HCT116 (cell line): ENCODE results near the gene CGNL1. TPM values are rescaled to one million over a fixed set of nuclear protein-coding genes. Genes with fewer than 3 reads are reported as not detected.

ENCODE experiments used
- ATAC-seq: fragments of 200-7000 bp; cut with Tn5 transposase; 2 replicates; pipeline ENCODE4 v1.9.1; 2020; ENCODE audit warnings: mild to moderate bottlenecking, moderate library complexity
- BruUV-seq: library from RNA; stranded (reverse); fragments of 400-500 nt; replicated peaks from 2 replicates; lab custom pipeline; 2021; lab: Mats Ljungman, UMichigan
- CTCF ChIA-PET: fragments of 300-600 bp; sonication (Branson Sonifier 250); formaldehyde crosslinking; loops from one replicate; lab custom pipeline; 2021; ENCODE audit warnings: antibody characterized with exemption; lab: Charles Lee
- POLR2A ChIA-PET: fragments of 300-600, 350-600 bp; sonication (Branson Sonifier 250); formaldehyde crosslinking; loops from one replicate; lab custom pipeline; 2021; ENCODE audit warnings: antibody characterized with exemption; lab: Charles Lee
- RAD21 ChIA-PET, 2 experiments: fragments of 300-600 bp; sonication (Branson Sonifier 250); formaldehyde crosslinking; loops; one replicate each; lab custom pipeline; 2023; ENCODE audit warnings: low total read pairs in 2 of 2; ENCODE audit not compliant: uncharacterized antibody in 2 of 2, unreplicated experiment in 2 of 2, low non-redundant PET in 1 of 2; lab: Charles Lee
- DNase-seq: peaks from one replicate; pipeline ENCODE4 v3.0.0-alpha.2; 2010; ENCODE audit warnings: low read depth, low spot score
- H2AFZ ChIP-seq: fragments of 200-600 bp; shearing (Covaris generic), sonication (generic); 2 replicates; pipeline ENCODE4 v1.6.1; 2017; ENCODE audit warnings: low read depth, mixed run types, mixed read lengths, antibody characterized with exemption, low read length; ENCODE audit not compliant: poor library complexity, severe bottlenecking
- H3K27ac ChIP-seq: 2 replicates; pipeline ENCODE4 v1.5.1; 2012; ENCODE audit warnings: low read depth, low read length
- H3K27me3 ChIP-seq: fragments of 200-600 bp; sonication (generic); 2 replicates; pipeline ENCODE4 v1.6.1; 2016; ENCODE audit warnings: mixed run types, low read length, mixed read lengths; ENCODE audit not compliant: insufficient read depth
- H3K36me3 ChIP-seq, 2 experiments: fragments of 200-500 bp in 1 of 2; fragments of 200-600 bp in 1 of 2; sonication (Bioruptor generic) in 1 of 2; sonication (generic) in 1 of 2; 2 replicates each; pipeline versions ENCODE4 v1.5.1 to v1.6.1; 2014 to 2016; ENCODE audit warnings: low read length in 2 of 2, inconsistent platforms in 1 of 2, mixed read lengths in 1 of 2, mixed run types in 1 of 2; ENCODE audit not compliant: insufficient read depth in 2 of 2, control insufficient read depth in 1 of 2
- H3K4me1 ChIP-seq, 2 experiments: fragments of 200-600 bp in 1 of 2; sonication (generic) in 1 of 2; 2 replicates each; pipeline versions ENCODE4 v1.5.1 to v1.6.1; 2012 to 2017; ENCODE audit warnings: low read length in 2 of 2, inconsistent platforms in 1 of 2, mild to moderate bottlenecking in 1 of 2, mixed read lengths in 1 of 2, mixed run types in 1 of 2, moderate library complexity in 1 of 2; ENCODE audit not compliant: insufficient read depth in 2 of 2, control insufficient read depth in 1 of 2
- H3K4me2 ChIP-seq: fragments of 200-600 bp; sonication (generic); 2 replicates; pipeline ENCODE4 v1.6.1; 2017; ENCODE audit warnings: mixed run types, low read length, mixed read lengths
- H3K4me3 ChIP-seq, 2 experiments: fragments of 200-600 bp in 1 of 2; sonication (generic) in 1 of 2; replicated peaks in 1 of 2; 2 replicates each; pipeline ENCODE4 v1.5.1; 2011 to 2016; ENCODE audit warnings: low read length in 2 of 2, control low read depth in 1 of 2, low read depth in 1 of 2, mild to moderate bottlenecking in 1 of 2, mixed read lengths in 1 of 2, mixed run types in 1 of 2
- H3K79me2 ChIP-seq: fragments of 200-600 bp; sonication (generic); 2 replicates; pipeline ENCODE4 v1.6.1; 2017; ENCODE audit warnings: mild to moderate bottlenecking, mixed run types, low read length, moderate library complexity, mixed read lengths; ENCODE audit not compliant: insufficient read depth
- H3K9ac ChIP-seq: fragments of 200-600 bp; sonication (generic); 2 replicates; pipeline ENCODE4 v1.6.1; 2016; ENCODE audit warnings: low read length, mixed read lengths
- H3K9me2 ChIP-seq: fragments of 200-600 bp; sonication (generic), shearing (Covaris generic); 2 replicates; pipeline ENCODE4 v1.6.1; 2017; ENCODE audit warnings: mixed run types, mild to moderate bottlenecking, moderate library complexity; ENCODE audit not compliant: insufficient read depth
- H3K9me3 ChIP-seq, 2 experiments: fragments of 200-500 bp in 1 of 2; fragments of 200-600 bp in 1 of 2; sonication (Bioruptor generic) in 1 of 2; sonication (generic) in 1 of 2; 2 replicates each; pipeline ENCODE4 v1.6.1; 2014 to 2017; ENCODE audit warnings: low read length in 2 of 2, mixed read lengths in 2 of 2, inconsistent platforms in 1 of 2, low read depth in 1 of 2, mild to moderate bottlenecking in 1 of 2, mixed run types in 1 of 2, moderate library complexity in 1 of 2; ENCODE audit not compliant: control insufficient read depth in 1 of 2, insufficient read depth in 1 of 2
- H4K20me1 ChIP-seq: fragments of 200-600 bp; sonication (generic), shearing (Covaris generic); 2 replicates; pipeline ENCODE4 v1.6.1; 2017; ENCODE audit warnings: mixed run types, mild to moderate bottlenecking, moderate library complexity; ENCODE audit not compliant: insufficient read depth
- CEBPB ChIP-seq: IDR thresholded peaks from 2 replicates; pipeline ENCODE4 v1.6.1; 2012; ENCODE audit warnings: low read depth
- EGR1 ChIP-seq: IDR thresholded peaks from 2 replicates; pipeline ENCODE4 v1.6.1; 2012; ENCODE audit warnings: low read depth
- EZH2 ChIP-seq: fragments of 200-600 bp; sonication (generic); IDR thresholded peaks from 2 replicates; pipeline ENCODE4 v1.6.1; 2017; ENCODE audit warnings: antibody characterized with exemption, mixed run types
- EZH2phosphoT487 ChIP-seq: fragments of 200-600 bp; IDR thresholded peaks from 2 replicates; pipeline ENCODE4 v1.6.1; 2018; ENCODE audit warnings: antibody characterized with exemption, borderline replicate concordance
- FOSL1 ChIP-seq: IDR thresholded peaks from 2 replicates; pipeline ENCODE4 v1.6.1; 2012; ENCODE audit warnings: low read depth
- JUND ChIP-seq: IDR thresholded peaks from 2 replicates; pipeline ENCODE4 v1.6.1; 2012
- POLR2AphosphoS5 ChIP-seq: IDR thresholded peaks from 2 replicates; pipeline ENCODE4 v1.6.1; 2011; ENCODE audit warnings: mild to moderate bottlenecking, low read depth, low read length, moderate library complexity
- SIN3A ChIP-seq: IDR thresholded peaks from 2 replicates; pipeline ENCODE4 v1.6.1; 2012; ENCODE audit warnings: low read depth
- SRF ChIP-seq: IDR thresholded peaks from 2 replicates; pipeline ENCODE4 v1.6.1; 2012; ENCODE audit warnings: low read depth
- YY1 ChIP-seq: IDR thresholded peaks from 2 replicates; pipeline ENCODE4 v1.6.1; 2011; ENCODE audit warnings: low read length, low read depth, moderate library complexity, mild to moderate bottlenecking; ENCODE audit not compliant: insufficient replicate concordance; ENCODE audit errors: extremely low read depth
- ZFX ChIP-seq: fragments of 450-650 bp; IDR thresholded peaks from 2 replicates; pipeline ENCODE4 v1.6.1; 2017
- ZNF274 ChIP-seq: fragments of 200-500 bp; sonication (Bioruptor generic); IDR thresholded peaks from 2 replicates; pipeline ENCODE4 v1.6.1; 2014; ENCODE audit warnings: mild to moderate bottlenecking, low read depth, low read length, inconsistent platforms
- intact Hi-C: fragments of 100-400 bp; cut with micrococcal nuclease; formaldehyde crosslinking; loops from 2 replicates; pipeline ENCODE4 v1.10.0; 2022
- total RNA-seq: library from RNA; stranded (reverse); gene quantifications from one replicate; pipeline ENCODE4 v1.2.1, GENCODE V29; 2021; ENCODE audit not compliant: unreplicated experiment
- TF ChIP-seq, protein P1 (sequence below), 3 experiments: fragments of 200-600 bp in 1 of 3; sonication (generic) in 1 of 3; IDR thresholded peaks in 2 of 3; conservative IDR thresholded peaks in 1 of 3; 2 replicates each; pipeline ENCODE4 v1.5.1; 2012 to 2017; ENCODE audit warnings: low read depth in 2 of 3, low read length in 2 of 3, antibody characterized with exemption in 1 of 3, borderline replicate concordance in 1 of 3, control low read depth in 1 of 3, mild to moderate bottlenecking in 1 of 3, mixed read lengths in 1 of 3, mixed run types in 1 of 3, moderate library complexity in 1 of 3; ENCODE audit not compliant: insufficient read depth in 1 of 3
- TF ChIP-seq, protein P2 (sequence below): IDR thresholded peaks from 2 replicates; pipeline ENCODE4 v1.6.1; 2012; ENCODE audit warnings: low read depth
- TF ChIP-seq, protein P3 (sequence below): IDR thresholded peaks from 2 replicates; pipeline ENCODE4 v1.6.1; 2012

CGNL1 gene
- total RNA-seq, 1 experiment from 2014 or later = 2.2 TPM

DNA sequence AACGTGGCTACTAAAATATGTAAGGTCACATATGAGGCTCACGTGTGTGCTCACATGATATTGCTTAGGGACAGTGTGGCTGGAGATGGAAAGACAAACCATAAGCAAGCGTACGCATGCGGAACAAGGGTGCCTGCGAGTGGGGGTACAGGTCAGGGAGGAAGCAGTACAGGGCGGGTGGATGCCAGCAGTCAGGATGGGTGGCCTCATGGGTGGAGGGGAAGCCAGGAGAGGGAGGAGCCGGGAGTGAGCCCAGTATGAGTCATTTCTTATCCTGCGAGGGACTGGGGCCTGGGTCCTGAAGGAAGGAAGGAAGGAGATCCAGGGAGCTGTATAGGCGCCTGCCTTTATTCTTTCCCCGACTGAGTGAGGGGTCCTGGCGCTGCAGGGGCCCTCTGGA lies 42.0 kb upstream of the CGNL1 start:
- no TSS peak for BruUV-seq
- peak overlapping the region; percentile 3 for H2AFZ ChIP-seq
- ATAC-seq (peak; percentile 82), DNase-seq (no peak)
- TF ChIP-seq, protein P1, sequence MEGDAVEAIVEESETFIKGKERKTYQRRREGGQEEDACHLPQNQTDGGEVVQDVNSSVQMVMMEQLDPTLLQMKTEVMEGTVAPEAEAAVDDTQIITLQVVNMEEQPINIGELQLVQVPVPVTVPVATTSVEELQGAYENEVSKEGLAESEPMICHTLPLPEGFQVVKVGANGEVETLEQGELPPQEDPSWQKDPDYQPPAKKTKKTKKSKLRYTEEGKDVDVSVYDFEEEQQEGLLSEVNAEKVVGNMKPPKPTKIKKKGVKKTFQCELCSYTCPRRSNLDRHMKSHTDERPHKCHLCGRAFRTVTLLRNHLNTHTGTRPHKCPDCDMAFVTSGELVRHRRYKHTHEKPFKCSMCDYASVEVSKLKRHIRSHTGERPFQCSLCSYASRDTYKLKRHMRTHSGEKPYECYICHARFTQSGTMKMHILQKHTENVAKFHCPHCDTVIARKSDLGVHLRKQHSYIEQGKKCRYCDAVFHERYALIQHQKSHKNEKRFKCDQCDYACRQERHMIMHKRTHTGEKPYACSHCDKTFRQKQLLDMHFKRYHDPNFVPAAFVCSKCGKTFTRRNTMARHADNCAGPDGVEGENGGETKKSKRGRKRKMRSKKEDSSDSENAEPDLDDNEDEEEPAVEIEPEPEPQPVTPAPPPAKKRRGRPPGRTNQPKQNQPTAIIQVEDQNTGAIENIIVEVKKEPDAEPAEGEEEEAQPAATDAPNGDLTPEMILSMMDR (IDR thresholded peaks at IDR 0.05 in 2 of 3, conservative IDR thresholded peaks at IDR 0.05 in 1 of 3; ENCODE audit: borderline replicate concordance in 1 of 3, insufficient read depth in 1 of 3, low read depth in 2 of 3, low read length in 2 of 3) = no peak
- no peaks in the 10 kb centered on the region for H4K20me1 ChIP-seq
- POLR2A ChIA-PET = no interaction called here
- RAD21 ChIA-PET = no interaction called here
- CTCF ChIA-PET = interaction anchor here (0.7 to 1.0 kb wide), 2 partner anchors 28 to 193 kb away, joined by 3 read pairs; no protein-coding TSS in a partner anchor
- H3K9ac ChIP-seq = no peak overlapping the region
- peaks cover 5 to 17% of the 10 kb centered on the region in 2 experiments; a peak in 3 of 4 replicates for H3K4me1 ChIP-seq
- intact Hi-C loops = no loop called here
- H3K79me2 ChIP-seq = no peaks in the 10 kb centered on the region
- H3K9me2 ChIP-seq = no peaks in the 10 kb centered on the region
- no peaks in the 10 kb centered on the region for H3K27me3 ChIP-seq
- H3K4me3 ChIP-seq = no peak overlapping the region
- peak overlapping the region; percentile 37 for H3K4me2 ChIP-seq
- H3K27ac ChIP-seq = no peak overlapping the region
- no peaks in the 10 kb centered on the region for H3K36me3 ChIP-seq
- H3K9me3 ChIP-seq = no peaks in the 10 kb centered on the region

DNA sequence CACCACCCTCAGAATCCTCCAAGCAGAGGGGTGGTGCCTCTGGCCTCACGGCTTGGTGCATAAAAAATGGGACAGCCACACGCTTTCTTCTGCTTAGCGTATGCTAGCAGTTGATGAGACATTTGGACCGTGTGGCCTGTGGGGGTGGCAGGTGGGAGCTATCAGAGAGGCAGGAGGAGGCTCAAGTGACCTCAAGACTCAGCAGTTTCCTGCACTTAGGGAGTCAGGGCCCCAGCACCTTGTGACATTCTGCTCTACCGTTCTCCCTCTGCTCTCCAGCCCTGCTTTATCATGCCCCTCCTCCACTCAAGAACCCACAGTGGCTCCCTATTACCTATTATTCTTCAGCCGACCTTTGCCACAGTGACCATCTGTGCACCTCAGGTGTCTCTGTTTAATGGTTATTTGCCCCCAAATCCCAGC lies 41.0 kb upstream of the CGNL1 start:
- no peak for DNase-seq
- Histone ChIP-seq H3K4me2 (no peak overlapping the region), H3K4me3 (no peak overlapping the region), H3K9me3 (no peaks in the 10 kb centered on the region), H2AFZ (no peak overlapping the region), H3K27ac (no peak overlapping the region), H3K9ac (no peak overlapping the region), H4K20me1 (no peaks in the 10 kb centered on the region), H3K4me1 (peaks cover 5 to 17% of the 10 kb centered on the region in 2 experiments; a peak in 3 of 4 replicates), H3K79me2 (no peaks in the 10 kb centered on the region), H3K36me3 (no peaks in the 10 kb centered on the region), H3K9me2 (no peaks in the 10 kb centered on the region), H3K27me3 (no peaks in the 10 kb centered on the region)
- BruUV-seq = no TSS peak
- intact Hi-C loops = no loop called here
- no peak for ATAC-seq
- RAD21 ChIA-PET = no interaction called here
- CTCF ChIA-PET = interaction anchor here (1.4 kb wide), 1 partner anchor 192 kb away, joined by 3 read pairs; no protein-coding TSS in a partner anchor
- TF ChIP-seq POLR2AphosphoS5 (no peak), EGR1 (no peak), SRF (no peak), SIN3A (no peak), EZH2 (no peak), ZNF274 (no peak), YY1 (no peak), CEBPB (no peak), JUND (no peak), ZFX (no peak), EZH2phosphoT487 (no peak), FOSL1 (no peak)
- TF ChIP-seq, protein P2, sequence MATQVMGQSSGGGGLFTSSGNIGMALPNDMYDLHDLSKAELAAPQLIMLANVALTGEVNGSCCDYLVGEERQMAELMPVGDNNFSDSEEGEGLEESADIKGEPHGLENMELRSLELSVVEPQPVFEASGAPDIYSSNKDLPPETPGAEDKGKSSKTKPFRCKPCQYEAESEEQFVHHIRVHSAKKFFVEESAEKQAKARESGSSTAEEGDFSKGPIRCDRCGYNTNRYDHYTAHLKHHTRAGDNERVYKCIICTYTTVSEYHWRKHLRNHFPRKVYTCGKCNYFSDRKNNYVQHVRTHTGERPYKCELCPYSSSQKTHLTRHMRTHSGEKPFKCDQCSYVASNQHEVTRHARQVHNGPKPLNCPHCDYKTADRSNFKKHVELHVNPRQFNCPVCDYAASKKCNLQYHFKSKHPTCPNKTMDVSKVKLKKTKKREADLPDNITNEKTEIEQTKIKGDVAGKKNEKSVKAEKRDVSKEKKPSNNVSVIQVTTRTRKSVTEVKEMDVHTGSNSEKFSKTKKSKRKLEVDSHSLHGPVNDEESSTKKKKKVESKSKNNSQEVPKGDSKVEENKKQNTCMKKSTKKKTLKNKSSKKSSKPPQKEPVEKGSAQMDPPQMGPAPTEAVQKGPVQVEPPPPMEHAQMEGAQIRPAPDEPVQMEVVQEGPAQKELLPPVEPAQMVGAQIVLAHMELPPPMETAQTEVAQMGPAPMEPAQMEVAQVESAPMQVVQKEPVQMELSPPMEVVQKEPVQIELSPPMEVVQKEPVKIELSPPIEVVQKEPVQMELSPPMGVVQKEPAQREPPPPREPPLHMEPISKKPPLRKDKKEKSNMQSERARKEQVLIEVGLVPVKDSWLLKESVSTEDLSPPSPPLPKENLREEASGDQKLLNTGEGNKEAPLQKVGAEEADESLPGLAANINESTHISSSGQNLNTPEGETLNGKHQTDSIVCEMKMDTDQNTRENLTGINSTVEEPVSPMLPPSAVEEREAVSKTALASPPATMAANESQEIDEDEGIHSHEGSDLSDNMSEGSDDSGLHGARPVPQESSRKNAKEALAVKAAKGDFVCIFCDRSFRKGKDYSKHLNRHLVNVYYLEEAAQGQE = no peak
- TF ChIP-seq, protein P3, sequence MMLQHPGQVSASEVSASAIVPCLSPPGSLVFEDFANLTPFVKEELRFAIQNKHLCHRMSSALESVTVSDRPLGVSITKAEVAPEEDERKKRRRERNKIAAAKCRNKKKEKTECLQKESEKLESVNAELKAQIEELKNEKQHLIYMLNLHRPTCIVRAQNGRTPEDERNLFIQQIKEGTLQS = no peak
- POLR2A ChIA-PET = no interaction called here
